B cell (primary cell): Measurements from ENCODE around the gene BEST2. TPM values are rescaled to one million over a fixed set of nuclear protein-coding genes. Genes with fewer than 3 reads are reported as not detected.

Source experiments
- ATAC-seq: fragments of 200-7000 bp; cut with Tn5 transposase; one replicate; pipeline ENCODE4 v1.10.0; 2021; ENCODE audit warnings: low read depth, mild to moderate bottlenecking, moderate number of reproducible peaks, moderate library complexity
- CTCF ChIA-PET: fragments of 350-600 bp; sonication (Branson Sonifier 250); formaldehyde crosslinking; loops from one replicate; lab custom pipeline; 2021; ENCODE audit warnings: antibody characterized with exemption, inconsistent platforms; lab: Charles Lee
- POLR2A ChIA-PET: fragments of 350-600 bp; sonication (Branson Sonifier 250); formaldehyde crosslinking; loops from one replicate; lab custom pipeline; 2021; ENCODE audit warnings: antibody characterized with exemption; lab: Charles Lee
- DNase-seq: peaks from one replicate; pipeline ENCODE4 v3.0.0; 2013
- H2AFZ ChIP-seq: 2 replicates; pipeline ENCODE4 v1.6.1; 2012; ENCODE audit warnings: mild to moderate bottlenecking, low read depth, low read length; ENCODE audit not compliant: insufficient read depth, poor library complexity, severe bottlenecking
- H3K27ac ChIP-seq, 2 donors: 1 replicate in 1 of 2; 2 replicates in 1 of 2; pipeline ENCODE4 v1.5.1; 2012 to 2013; ENCODE audit warnings: low read length in 2 of 2, mild to moderate bottlenecking in 2 of 2, moderate library complexity in 1 of 2
- H3K27me3 ChIP-seq, 4 experiments: fragments of 200-600 bp in 1 of 4; sonication (generic) in 1 of 4; replicated peaks in 1 of 4; 1 replicate in 2 of 4; 2 replicates in 2 of 4; pipeline versions ENCODE4 v1.6.1 to v1.7.0; 2013 to 2016; ENCODE audit warnings: low read length in 3 of 4, mild to moderate bottlenecking in 2 of 4, mixed read lengths in 1 of 4, moderate library complexity in 1 of 4; ENCODE audit not compliant: insufficient read depth in 4 of 4, control insufficient read depth in 3 of 4; ENCODE audit errors: control extremely low read depth in 1 of 4
- H3K36me3 ChIP-seq, 2 experiments: replicated peaks in 1 of 2; 1 replicate in 1 of 2; 2 replicates in 1 of 2; pipeline versions ENCODE4 v1.6.1 to v1.7.1; 2013; ENCODE audit warnings: low read length in 1 of 2; ENCODE audit not compliant: insufficient read depth in 2 of 2, control insufficient read depth in 1 of 2; ENCODE audit errors: control extremely low read depth in 1 of 2, extremely low read depth in 1 of 2
- H3K4me1 ChIP-seq, 2 donors: fragments of 200-600 bp in 1 of 2; sonication (generic) in 1 of 2; 1 replicate in 1 of 2; 2 replicates in 1 of 2; pipeline versions ENCODE4 v1.5.1 to v1.6.1; 2013 to 2017; ENCODE audit warnings: low read length in 2 of 2; ENCODE audit not compliant: control insufficient read depth in 2 of 2, insufficient read depth in 2 of 2
- H3K4me2 ChIP-seq: replicated peaks from 2 replicates; pipeline ENCODE3; 2012; ENCODE audit warnings: mild to moderate bottlenecking, low read depth, low read length; ENCODE audit not compliant: poor library complexity, severe bottlenecking
- H3K4me3 ChIP-seq, 5 experiments: fragments of 200-600 bp in 1 of 5; sonication (generic) in 1 of 5; 1 replicate in 3 of 5; 2 replicates in 2 of 5; pipeline versions ENCODE4 v1.5.1 to v1.7.0; 2011 to 2016; ENCODE audit warnings: low read length in 4 of 5, mild to moderate bottlenecking in 4 of 5, low read depth in 2 of 5, control low read depth in 1 of 5, moderate library complexity in 1 of 5; ENCODE audit not compliant: insufficient read depth in 1 of 5; ENCODE audit errors: control extremely low read depth in 1 of 5, extremely low read depth in 1 of 5
- H3K79me2 ChIP-seq: fragments of 200-600 bp; sonication (generic); one replicate; pipeline ENCODE4 v1.6.0; 2016; ENCODE audit warnings: low read length; ENCODE audit not compliant: control insufficient read depth, insufficient read depth
- H3K9ac ChIP-seq: fragments of 200-600 bp; sonication (generic); 2 replicates; pipeline ENCODE4 v1.6.1; 2017; ENCODE audit warnings: mild to moderate bottlenecking, low read length, moderate library complexity
- H3K9me3 ChIP-seq, 3 donors: one replicate each; pipeline versions ENCODE4 v1.6.1 to v1.7.1; 2013; ENCODE audit warnings: low read length in 2 of 3; ENCODE audit not compliant: control insufficient read depth in 2 of 3, insufficient read depth in 1 of 3; ENCODE audit errors: control extremely low read depth in 1 of 3
- H4K20me1 ChIP-seq: 2 replicates; pipeline ENCODE4 v1.6.0; 2012; ENCODE audit warnings: mild to moderate bottlenecking, low read length; ENCODE audit not compliant: insufficient read depth, control insufficient read depth, poor library complexity, severe bottlenecking
- H3K27ac Mint-ChIP-seq: one replicate; pipeline ENCODE4 v1.8.0; 2021; ENCODE audit warnings: mixed read lengths
- H3K27me3 Mint-ChIP-seq: one replicate; pipeline ENCODE4 v1.8.0; 2021; ENCODE audit warnings: mixed read lengths
- H3K4me1 Mint-ChIP-seq: one replicate; pipeline ENCODE4 v1.8.0; 2021; ENCODE audit warnings: mixed read lengths
- H3K4me3 Mint-ChIP-seq: one replicate; pipeline ENCODE4 v1.8.0; 2021; ENCODE audit warnings: mixed read lengths
- H3K9me3 Mint-ChIP-seq: one replicate; pipeline ENCODE4 v1.8.0; 2022; ENCODE audit warnings: mixed read lengths; ENCODE audit not compliant: insufficient read depth
- CTCF ChIP-seq: fragments of 200-600 bp; IDR thresholded peaks from one replicate; pipeline ENCODE4 v1.8.0; 2022; ENCODE audit warnings: antibody characterized with exemption, mild to moderate bottlenecking
- EZH2 ChIP-seq: IDR thresholded peaks from 2 replicates; pipeline ENCODE4 v1.6.1; 2012; ENCODE audit warnings: borderline replicate concordance, low read depth, mild to moderate bottlenecking, moderate library complexity, low read length; ENCODE audit not compliant: insufficient read depth, poor library complexity, severe bottlenecking
- WGBS: methylation state at CpG from one replicate; pipeline ENCODE4 v1.1.5; 2013; ENCODE audit warnings: missing lambda C conversion rate; ENCODE audit not compliant: insufficient coverage; 5-methylcytosine and 5-hydroxymethylcytosine counted together
- intact Hi-C: fragments of 100-400 bp; cut with micrococcal nuclease; formaldehyde crosslinking; loops from one replicate; pipeline ENCODE4 v1.10.0; 2022
- polyA plus RNA-seq: library from polyadenylated mRNA; depleted of rRNA; stranded (reverse); fragments of >200 nt; gene quantifications from 2 replicates; pipeline ENCODE4 v1.2.3, GENCODE V29; 2012
- total RNA-seq, 2 donors: library from RNA; stranded (reverse); fragments of 120-200 nt in 1 of 2; gene quantifications; 1 replicate in 1 of 2; 2 replicates in 1 of 2; pipeline versions ENCODE4 v1.2.3 to v1.2.4, GENCODE V29; 2013 to 2022

The BEST2 gene
- total and polyA plus RNA-seq, 2 donors (not counting 1 experiment from before 2014, with no cell fraction given), result 0.07 TPM; not detected in 1

GRCh38 chr19:12721656-12722565 is 29.7 kb upstream of the BEST2 start:
- CTCF ChIA-PET, result interaction anchor here (0.7 to 3.5 kb wide), 8 partner anchors 12 to 74 kb away, joined by 3 to 26 read pairs (median 5); partner anchors contain the start of genes JUNB and TRIR

More at GRCh38 chr19:12721656-12722565, 29.7 kb upstream of the BEST2 start:
- no peaks in the 10 kb centered on the region for H3K27me3 Mint-ChIP-seq
- ATAC-seq (peak; percentile 42), DNase-seq (peak; percentile 76)
- Histone ChIP-seq H3K79me2 (peaks cover 74% of the 10 kb centered on the region), H3K4me2 (peak overlapping the region; percentile 95), H4K20me1 (peaks cover 11% of the 10 kb centered on the region), H3K4me3 (peak overlapping the region; percentile 60 to 83 (median 77)), H3K4me1 (peaks cover 29 to 37% of the 10 kb centered on the region in 2 donors), H3K36me3 (peaks cover 0 to 7% of the 10 kb centered on the region in 2 experiments), H3K9me3 (no peaks in the 10 kb centered on the region), H2AFZ (peak overlapping the region; percentile 83), H3K27ac (peak overlapping the region; percentile 17 to 69), H3K9ac (peak overlapping the region; percentile 85), H3K27me3 (no peaks in the 10 kb centered on the region)
- peaks cover 38% of the 10 kb centered on the region for H3K4me1 Mint-ChIP-seq
- peak overlapping the region; percentile 84 for H3K27ac Mint-ChIP-seq
- under 1% methylated on average over 48 of the region's 65 CpGs for WGBS
- POLR2A ChIA-PET, result interaction anchor here (0.7 to 3.6 kb wide), 10 partner anchors 8 to 109 kb away, joined by 3 to 30 read pairs (median 8); partner anchors contain the start of genes DHPS, FBXW9, JUNB and TRIR
- TF ChIP-seq EZH2 (no peak), CTCF (no peak)
- H3K4me3 Mint-ChIP-seq, result peak overlapping the region; percentile 95
- no peaks in the 10 kb centered on the region for H3K9me3 Mint-ChIP-seq
- intact Hi-C loops, result loop anchor here (1.0 to 5.0 kb wide), 4 partner anchors 41 to 85 kb away; partner anchors contain the start of genes DHPS, HOOK2, MAN2B1 and RNASEH2A
